GM12878 (cell line): Measurements from ENCODE around the gene NSL1. TPM values are rescaled to one million over a fixed set of nuclear protein-coding genes. Genes with fewer than 3 reads are reported as not detected.
A peak's percentile ranks its signal among the peaks of the same experiment; 100 is the strongest.

Experiments used
- ATAC-seq: fragments of 200-7000 bp; cut with Tn5 transposase; 3 replicates; pipeline ENCODE4 v1.9.1; 2020; ENCODE audit warnings: mild to moderate bottlenecking, moderate library complexity
- BruUV-seq: library from RNA; stranded (reverse); fragments of 400-500 nt; replicated peaks from 2 replicates; lab custom pipeline; 2021; lab: Mats Ljungman, UMichigan
- CTCF ChIA-PET: fragments of 300-600 bp; sonication (Branson Sonifier 250); formaldehyde crosslinking; extraction: SDS; loops from one replicate; lab custom pipeline; 2021; ENCODE audit warnings: inconsistent platforms; lab: Yijun Ruan, JAX
- POLR2A ChIA-PET: fragments of 350-600 bp; formaldehyde crosslinking; extraction: SDS; loops from one replicate; lab custom pipeline; 2021; ENCODE audit warnings: inconsistent platforms; lab: Charles Lee
- RAD21 ChIA-PET: fragments of 300-600 bp; sonication (Branson Sonifier 250); formaldehyde crosslinking; loops from one replicate; lab custom pipeline; 2023; ENCODE audit warnings: antibody characterized with exemption; ENCODE audit not compliant: unreplicated experiment; lab: Charles Lee
- SMC1A ChIA-PET: fragments of 300-600 bp; sonication (Branson Sonifier 250); formaldehyde crosslinking; loops from one replicate; lab custom pipeline; 2023; ENCODE audit not compliant: unreplicated experiment, uncharacterized antibody; lab: Charles Lee
- DNase-seq: peaks from one replicate; pipeline ENCODE4 v3.0.0-alpha.2; 2011; ENCODE audit warnings: low read depth, low spot score
- FAIRE-seq: peaks from 3 replicates; lab custom pipeline; 2011; peaks lifted over from hg19 to GRCh38; lab: Jason Lieb, UNC
- H2AFZ ChIP-seq: 2 replicates; pipeline ENCODE4 v1.6.0; 2011; ENCODE audit warnings: low read depth, low read length, control low read depth; ENCODE audit not compliant: control insufficient read depth
- H3K27ac ChIP-seq: 2 replicates; pipeline ENCODE4 v1.5.1; 2011; ENCODE audit warnings: control low read depth; ENCODE audit not compliant: control insufficient read depth, insufficient read depth
- H3K27me3 ChIP-seq, 2 experiments: replicated peaks in 1 of 2; 2 replicates each; pipeline versions ENCODE4 v1.6.0 to v1.6.1; 2011; ENCODE audit warnings: low read length in 1 of 2; ENCODE audit not compliant: control insufficient read depth in 2 of 2, insufficient read depth in 2 of 2
- H3K36me3 ChIP-seq, 2 experiments: 2 replicates each; pipeline ENCODE4 v1.5.1; 2011; ENCODE audit warnings: low read length in 1 of 2; ENCODE audit not compliant: control insufficient read depth in 2 of 2, insufficient read depth in 2 of 2
- H3K4me1 ChIP-seq: 2 replicates; pipeline ENCODE4 v1.6.1; 2011; ENCODE audit warnings: mild to moderate bottlenecking, low read length, moderate library complexity, mixed read lengths; ENCODE audit not compliant: control insufficient read depth, insufficient read depth
- H3K4me2 ChIP-seq: 2 replicates; pipeline ENCODE4 v1.6.0; 2011; ENCODE audit warnings: control low read depth; ENCODE audit not compliant: control insufficient read depth, insufficient read depth
- H3K4me3 ChIP-seq: fragments of 200-600 bp; sonication (generic); 2 replicates; pipeline ENCODE4 v1.5.1; 2016
- H3K79me2 ChIP-seq: 2 replicates; pipeline ENCODE4 v1.6.0; 2011; ENCODE audit warnings: low read length; ENCODE audit not compliant: control insufficient read depth, insufficient read depth
- H3K9ac ChIP-seq: 2 replicates; pipeline ENCODE4 v1.8.0; 2011; ENCODE audit warnings: low read length, control low read depth, mixed read lengths; ENCODE audit not compliant: control insufficient read depth, insufficient read depth
- H3K9me3 ChIP-seq: replicated peaks from 3 replicates; pipeline ENCODE4 v1.5.1; 2011; ENCODE audit warnings: mild to moderate bottlenecking, low read length; ENCODE audit not compliant: control insufficient read depth, insufficient read depth
- H4K20me1 ChIP-seq: 2 replicates; pipeline ENCODE4 v1.6.0; 2011; ENCODE audit not compliant: control insufficient read depth, insufficient read depth
- BACH1 ChIP-seq: fragments of 450-650 bp; IDR thresholded peaks from 2 replicates; pipeline ENCODE4 v1.6.1; 2017; ENCODE audit warnings: mild to moderate bottlenecking, borderline replicate concordance
- CHD4 ChIP-seq: fragments of 200-600 bp; sonication (generic); IDR thresholded peaks from 2 replicates; pipeline ENCODE4 v1.6.1; 2016; ENCODE audit warnings: mild to moderate bottlenecking
- CREM ChIP-seq: IDR thresholded peaks from 2 replicates; pipeline ENCODE4 v1.6.1; 2014; ENCODE audit warnings: antibody characterized with exemption, low read depth
- DPF2 ChIP-seq: fragments of 450-650 bp; IDR thresholded peaks from 2 replicates; pipeline ENCODE4 v1.6.1; 2017; ENCODE audit warnings: mild to moderate bottlenecking
- EED ChIP-seq: sonication (generic); IDR thresholded peaks from 2 replicates; pipeline ENCODE4 v1.6.1; 2016; ENCODE audit warnings: antibody characterized with exemption, low read depth
- ELK1 ChIP-seq: IDR thresholded peaks from 2 replicates; pipeline ENCODE4 v1.6.1; 2012; ENCODE audit warnings: low read depth, low read length, improper control_type of control experiment
- IRF5 ChIP-seq: fragments of 450-650 bp; IDR thresholded peaks from 2 replicates; pipeline ENCODE4 v1.6.1; 2017; ENCODE audit warnings: borderline replicate concordance
- LARP7 ChIP-seq: fragments of 450-650 bp; IDR thresholded peaks from 2 replicates; pipeline ENCODE4 v1.6.1; 2017; ENCODE audit warnings: mild to moderate bottlenecking
- MLLT1 ChIP-seq: fragments of 450-650 bp; IDR thresholded peaks from 2 replicates; pipeline ENCODE4 v1.6.1; 2016; ENCODE audit warnings: mild to moderate bottlenecking
- MTA2 ChIP-seq: fragments of 450-650 bp; IDR thresholded peaks from 2 replicates; pipeline ENCODE4 v1.6.1; 2016; ENCODE audit warnings: low read depth, mild to moderate bottlenecking, moderate library complexity
- NFXL1 ChIP-seq: fragments of 450-650 bp; IDR thresholded peaks from 2 replicates; pipeline ENCODE4 v1.6.1; 2017; ENCODE audit warnings: antibody characterized with exemption, mild to moderate bottlenecking, borderline replicate concordance
- NR2F1 ChIP-seq: fragments of 450-650 bp; conservative IDR thresholded peaks from 2 replicates; pipeline ENCODE4 v1.6.1; 2017; ENCODE audit warnings: mild to moderate bottlenecking
- PBX3 ChIP-seq: IDR thresholded peaks from 2 replicates; pipeline ENCODE4 v1.6.1; 2011; ENCODE audit warnings: mild to moderate bottlenecking, low read depth, low read length, moderate library complexity; ENCODE audit not compliant: insufficient replicate concordance
- POLR2A ChIP-seq: IDR thresholded peaks from 2 replicates; pipeline ENCODE4 v1.6.1; 2011; ENCODE audit warnings: low read depth, mild to moderate bottlenecking, low read length
- RCOR1 ChIP-seq: conservative IDR thresholded peaks from 2 replicates; pipeline ENCODE4 v1.6.1; 2012; ENCODE audit warnings: low read depth, low read length, improper control_type of control experiment
- SMARCA5 ChIP-seq: fragments of 450-650 bp; IDR thresholded peaks from 2 replicates; pipeline ENCODE4 v1.6.1; 2017; ENCODE audit warnings: mild to moderate bottlenecking
- STAT3 ChIP-seq: IDR thresholded peaks from 2 replicates; pipeline ENCODE4 v1.6.1; 2011; ENCODE audit warnings: low read depth, low read length, improper control_type of control experiment
- SUZ12 ChIP-seq: fragments of 200-600 bp; sonication (generic); IDR thresholded peaks from one replicate; pipeline ENCODE4 v1.6.1; 2018; ENCODE audit warnings: antibody characterized with exemption, mild to moderate bottlenecking; ENCODE audit not compliant: unreplicated experiment
- WGBS: methylation state at CpG from one replicate; pipeline ENCODE4 v1.1.6; 2016; ENCODE audit warnings: low lambda C conversion rate; ENCODE audit not compliant: insufficient replicate concordance, insufficient coverage; ENCODE audit errors: missing lambda C conversion rate; 5-methylcytosine and 5-hydroxymethylcytosine counted together
- in situ Hi-C: fragments of 300-500 bp; cut with MboI; formaldehyde crosslinking; loops from 9 replicates; pipeline ENCODE4 v1.14.3; 2018; ENCODE audit warnings: mixed read lengths
- intact Hi-C: fragments of 100-400 bp; cut with micrococcal nuclease; formaldehyde crosslinking; loops from one replicate; pipeline ENCODE4 v1.14.2; 2022; ENCODE audit not compliant: unreplicated experiment
- polyA plus RNA-seq, 11 experiments: library from polyadenylated mRNA; depleted of rRNA in 4 of 11; unstranded in 6 of 11; stranded (reverse) in 5 of 11; fragments of >200 nt; fragmentation: Nextera tagmentation in 4 of 11; fragmentation: Illumina TruSeq in 1 of 11; extraction: Ambion mirVana in 4 of 11; extraction: Trizol in 1 of 11; gene quantifications; 1 replicate in 1 of 11; 2 replicates in 10 of 11; pipeline versions ENCODE4 v1.2.1 to v1.2.3, GENCODE V29; 2011 to 2016; ENCODE audit warnings: inconsistent platforms in 2 of 11, missing spikeins in 2 of 11, low read depth in 1 of 11
- total RNA-seq, 4 experiments: library from RNA; depleted of rRNA in 3 of 4; stranded (reverse); fragments of >200 nt in 3 of 4; fragmentation: Illumina TruSeq in 1 of 4; extraction: Trizol in 1 of 4; gene quantifications; 2 replicates each; pipeline versions ENCODE4 v1.2.1 to v1.2.3, GENCODE V29; 2013 to 2021

Gene NSL1
- total and polyA plus RNA-seq, 10 of the 15 experiments (the other 5 are each of a cell fraction or from before 2014, with no cell fraction given), result 36.7 to 74.2 (median 46.4) TPM

GRCh38 chr1:212678456-212679410 is 112.8 kb downstream of the NSL1 start:
- Histone ChIP-seq H3K27me3 (no peaks in the 10 kb centered on the region), H3K79me2 (no peaks in the 10 kb centered on the region), H3K9me3 (no peaks in the 10 kb centered on the region), H3K4me1 (peaks cover 59% of the 10 kb centered on the region), H3K27ac (peak overlapping the region; percentile 91), H4K20me1 (no peaks in the 10 kb centered on the region), H3K4me3 (peak overlapping the region; percentile 10; the same call in 1 of the 2 replicates), H3K4me2 (peak overlapping the region; percentile 64), H3K9ac (peak overlapping the region; percentile 55), H3K36me3 (no peaks in the 10 kb centered on the region), H2AFZ (peak overlapping the region; percentile 52)
- DNase-seq (peak; percentile 88), FAIRE-seq (peak; percentile 86), ATAC-seq (peak; percentile 78)
- intact Hi-C loops (loop anchor here (5.0 kb wide), 1 partner anchor 299 kb away; no protein-coding TSS in a partner anchor), in situ Hi-C loops (no loop called here)
- no TSS peak for BruUV-seq
- ChIA-PET SMC1A (interaction anchor here (0.7 to 4.0 kb wide), 16 partner anchors 10 to 202 kb away, joined by 3 to 38 read pairs (median 6); partner anchors contain the start of gene BATF3), CTCF (interaction anchor here (0.5 to 3.4 kb wide), 15 partner anchors 13 to 223 kb away, joined by 3 to 27 read pairs (median 5); partner anchors contain the start of genes ATF3, BATF3, NSL1 and TATDN3), RAD21 (interaction anchor here (0.6 to 4.3 kb wide), 17 partner anchors 10 to 316 kb away, joined by 3 to 59 read pairs (median 3); partner anchors contain the start of genes ATF3 and BATF3), POLR2A (interaction anchor here (0.5 to 4.7 kb wide), 7 partner anchors 11 to 646 kb away, joined by 3 to 29 read pairs (median 6); partner anchors contain the start of genes ATF3 and BATF3)
- under 1% methylated on average over 11 of the region's 11 CpGs for whole genome bisulfite sequencing
- TF ChIP-seq STAT3 (0 out of 2 replicates have a peak, but pooled peaks have one; percentile 71), IRF5 (no peak), PBX3 (no peak), NR2F1 (peak; percentile 75; the same call in 1 of the 2 replicates), POLR2A (no peak), CHD4 (no peak), MTA2 (peak; percentile 83), EED (peak; percentile 100), RCOR1 (no peak; the same call in 1 of the 2 replicates), LARP7 (no peak), SMARCA5 (no peak), BACH1 (peak; percentile 81), DPF2 (peak; percentile 99), SUZ12 (no peak), NFXL1 (no peak), MLLT1 (0 out of 2 replicates have a peak, but pooled peaks have one; percentile 32), ELK1 (no peak), CREM (peak; percentile 91)
